HCT116 (cell line): ENCODE data around the gene TSSK2. TPM values are rescaled to one million over a fixed set of nuclear protein-coding genes. Genes with fewer than 3 reads are reported as not detected.

Source experiments
- ATAC-seq: fragments of 200-7000 bp; cut with Tn5 transposase; 2 replicates; pipeline ENCODE4 v1.9.1; 2020; ENCODE audit warnings: mild to moderate bottlenecking, moderate library complexity
- BruUV-seq: library from RNA; stranded (reverse); fragments of 400-500 nt; replicated peaks from 2 replicates; lab custom pipeline; 2021; lab: Mats Ljungman, UMichigan
- CTCF ChIA-PET: fragments of 300-600 bp; sonication (Branson Sonifier 250); formaldehyde crosslinking; loops from one replicate; lab custom pipeline; 2021; ENCODE audit warnings: antibody characterized with exemption; lab: Charles Lee
- POLR2A ChIA-PET: fragments of 300-600, 350-600 bp; sonication (Branson Sonifier 250); formaldehyde crosslinking; loops from one replicate; lab custom pipeline; 2021; ENCODE audit warnings: antibody characterized with exemption; lab: Charles Lee
- RAD21 ChIA-PET, 2 experiments: fragments of 300-600 bp; sonication (Branson Sonifier 250); formaldehyde crosslinking; loops; one replicate each; lab custom pipeline; 2023; ENCODE audit warnings: low total read pairs in 2 of 2; ENCODE audit not compliant: uncharacterized antibody in 2 of 2, unreplicated experiment in 2 of 2, low non-redundant PET in 1 of 2; lab: Charles Lee
- DNase-seq: peaks from one replicate; pipeline ENCODE4 v3.0.0-alpha.2; 2010; ENCODE audit warnings: low read depth, low spot score
- H2AFZ ChIP-seq: fragments of 200-600 bp; shearing (Covaris generic), sonication (generic); 2 replicates; pipeline ENCODE4 v1.6.1; 2017; ENCODE audit warnings: low read depth, mixed run types, mixed read lengths, antibody characterized with exemption, low read length; ENCODE audit not compliant: poor library complexity, severe bottlenecking
- H3K27ac ChIP-seq: 2 replicates; pipeline ENCODE4 v1.5.1; 2012; ENCODE audit warnings: low read depth, low read length
- H3K27me3 ChIP-seq: fragments of 200-600 bp; sonication (generic); 2 replicates; pipeline ENCODE4 v1.6.1; 2016; ENCODE audit warnings: mixed run types, low read length, mixed read lengths; ENCODE audit not compliant: insufficient read depth
- H3K36me3 ChIP-seq, 2 experiments: fragments of 200-500 bp in 1 of 2; fragments of 200-600 bp in 1 of 2; sonication (Bioruptor generic) in 1 of 2; sonication (generic) in 1 of 2; 2 replicates each; pipeline versions ENCODE4 v1.5.1 to v1.6.1; 2014 to 2016; ENCODE audit warnings: low read length in 2 of 2, inconsistent platforms in 1 of 2, mixed read lengths in 1 of 2, mixed run types in 1 of 2; ENCODE audit not compliant: insufficient read depth in 2 of 2, control insufficient read depth in 1 of 2
- H3K4me1 ChIP-seq, 2 experiments: fragments of 200-600 bp in 1 of 2; sonication (generic) in 1 of 2; 2 replicates each; pipeline versions ENCODE4 v1.5.1 to v1.6.1; 2012 to 2017; ENCODE audit warnings: low read length in 2 of 2, inconsistent platforms in 1 of 2, mild to moderate bottlenecking in 1 of 2, mixed read lengths in 1 of 2, mixed run types in 1 of 2, moderate library complexity in 1 of 2; ENCODE audit not compliant: insufficient read depth in 2 of 2, control insufficient read depth in 1 of 2
- H3K4me2 ChIP-seq: fragments of 200-600 bp; sonication (generic); 2 replicates; pipeline ENCODE4 v1.6.1; 2017; ENCODE audit warnings: mixed run types, low read length, mixed read lengths
- H3K4me3 ChIP-seq, 2 experiments: fragments of 200-600 bp in 1 of 2; sonication (generic) in 1 of 2; replicated peaks in 1 of 2; 2 replicates each; pipeline ENCODE4 v1.5.1; 2011 to 2016; ENCODE audit warnings: low read length in 2 of 2, control low read depth in 1 of 2, low read depth in 1 of 2, mild to moderate bottlenecking in 1 of 2, mixed read lengths in 1 of 2, mixed run types in 1 of 2
- H3K79me2 ChIP-seq: fragments of 200-600 bp; sonication (generic); 2 replicates; pipeline ENCODE4 v1.6.1; 2017; ENCODE audit warnings: mild to moderate bottlenecking, mixed run types, low read length, moderate library complexity, mixed read lengths; ENCODE audit not compliant: insufficient read depth
- H3K9ac ChIP-seq: fragments of 200-600 bp; sonication (generic); 2 replicates; pipeline ENCODE4 v1.6.1; 2016; ENCODE audit warnings: low read length, mixed read lengths
- H3K9me2 ChIP-seq: fragments of 200-600 bp; sonication (generic), shearing (Covaris generic); 2 replicates; pipeline ENCODE4 v1.6.1; 2017; ENCODE audit warnings: mixed run types, mild to moderate bottlenecking, moderate library complexity; ENCODE audit not compliant: insufficient read depth
- H3K9me3 ChIP-seq, 2 experiments: fragments of 200-500 bp in 1 of 2; fragments of 200-600 bp in 1 of 2; sonication (Bioruptor generic) in 1 of 2; sonication (generic) in 1 of 2; 2 replicates each; pipeline ENCODE4 v1.6.1; 2014 to 2017; ENCODE audit warnings: low read length in 2 of 2, mixed read lengths in 2 of 2, inconsistent platforms in 1 of 2, low read depth in 1 of 2, mild to moderate bottlenecking in 1 of 2, mixed run types in 1 of 2, moderate library complexity in 1 of 2; ENCODE audit not compliant: control insufficient read depth in 1 of 2, insufficient read depth in 1 of 2
- H4K20me1 ChIP-seq: fragments of 200-600 bp; sonication (generic), shearing (Covaris generic); 2 replicates; pipeline ENCODE4 v1.6.1; 2017; ENCODE audit warnings: mixed run types, mild to moderate bottlenecking, moderate library complexity; ENCODE audit not compliant: insufficient read depth
- ATF3 ChIP-seq: IDR thresholded peaks from 2 replicates; pipeline ENCODE4 v1.6.1; 2012
- CBX3 ChIP-seq: IDR thresholded peaks from 2 replicates; pipeline ENCODE4 v1.6.1; 2012; ENCODE audit warnings: low read depth
- CTCF ChIP-seq, 3 experiments: fragments of 200-600 bp in 1 of 3; sonication (generic) in 1 of 3; IDR thresholded peaks in 2 of 3; conservative IDR thresholded peaks in 1 of 3; 2 replicates each; pipeline ENCODE4 v1.5.1; 2012 to 2017; ENCODE audit warnings: low read depth in 2 of 3, low read length in 2 of 3, antibody characterized with exemption in 1 of 3, borderline replicate concordance in 1 of 3, control low read depth in 1 of 3, mild to moderate bottlenecking in 1 of 3, mixed read lengths in 1 of 3, mixed run types in 1 of 3, moderate library complexity in 1 of 3; ENCODE audit not compliant: insufficient read depth in 1 of 3
- EGR1 ChIP-seq: IDR thresholded peaks from 2 replicates; pipeline ENCODE4 v1.6.1; 2012; ENCODE audit warnings: low read depth
- EZH2 ChIP-seq: fragments of 200-600 bp; sonication (generic); IDR thresholded peaks from 2 replicates; pipeline ENCODE4 v1.6.1; 2017; ENCODE audit warnings: antibody characterized with exemption, mixed run types
- FOSL1 ChIP-seq: IDR thresholded peaks from 2 replicates; pipeline ENCODE4 v1.6.1; 2012; ENCODE audit warnings: low read depth
- POLR2A ChIP-seq: IDR thresholded peaks from 2 replicates; pipeline ENCODE4 v1.7.0; 2011; ENCODE audit warnings: borderline replicate concordance; ENCODE audit not compliant: insufficient read depth, insufficient read length; ENCODE audit errors: extremely low read depth
- POLR2AphosphoS5 ChIP-seq: IDR thresholded peaks from 2 replicates; pipeline ENCODE4 v1.6.1; 2011; ENCODE audit warnings: mild to moderate bottlenecking, low read depth, low read length, moderate library complexity
- REST ChIP-seq: IDR thresholded peaks from 2 replicates; pipeline ENCODE4 v1.6.1; 2012; ENCODE audit warnings: low read depth
- SIN3A ChIP-seq: IDR thresholded peaks from 2 replicates; pipeline ENCODE4 v1.6.1; 2012; ENCODE audit warnings: low read depth
- SRF ChIP-seq: IDR thresholded peaks from 2 replicates; pipeline ENCODE4 v1.6.1; 2012; ENCODE audit warnings: low read depth
- YY1 ChIP-seq: IDR thresholded peaks from 2 replicates; pipeline ENCODE4 v1.6.1; 2011; ENCODE audit warnings: low read length, low read depth, moderate library complexity, mild to moderate bottlenecking; ENCODE audit not compliant: insufficient replicate concordance; ENCODE audit errors: extremely low read depth
- ZBTB33 ChIP-seq: IDR thresholded peaks from 2 replicates; pipeline ENCODE4 v1.6.1; 2011; ENCODE audit warnings: mild to moderate bottlenecking, low read length, moderate library complexity; ENCODE audit not compliant: insufficient replicate concordance; ENCODE audit errors: extremely low read depth
- ZNF274 ChIP-seq: fragments of 200-500 bp; sonication (Bioruptor generic); IDR thresholded peaks from 2 replicates; pipeline ENCODE4 v1.6.1; 2014; ENCODE audit warnings: mild to moderate bottlenecking, low read depth, low read length, inconsistent platforms
- intact Hi-C: fragments of 100-400 bp; cut with micrococcal nuclease; formaldehyde crosslinking; loops from 2 replicates; pipeline ENCODE4 v1.10.0; 2022
- total RNA-seq: library from RNA; stranded (reverse); gene quantifications from one replicate; pipeline ENCODE4 v1.2.1, GENCODE V29; 2021; ENCODE audit not compliant: unreplicated experiment

Gene TSSK2
- total RNA-seq, 1 experiment from 2014 or later, result not detected

GRCh38 chr22:19180234-19180633, 49.1 kb downstream of the TSSK2 start (continued):
- TF ChIP-seq ATF3, result no peak
- no peak for TF ChIP-seq EGR1
- TF ChIP-seq CBX3, result no peak
- TF ChIP-seq ZNF274, result no peak
- no peak for TF ChIP-seq EZH2
- TF ChIP-seq ZBTB33, result no peak

GRCh38 chr22:19180740-19181410, 49.8 kb downstream of the TSSK2 start:
- RAD21 ChIA-PET, result no interaction called here
- DNase-seq, result no peak
- BruUV-seq, result no TSS peak
- TF ChIP-seq SIN3A, result no peak
- TF ChIP-seq CBX3, result no peak
- TF ChIP-seq POLR2AphosphoS5, result no peak
- TF ChIP-seq POLR2A, result no peak
- no peak for TF ChIP-seq SRF
- TF ChIP-seq ZBTB33, result no peak
- no peak for TF ChIP-seq YY1
- TF ChIP-seq FOSL1, result no peak
- TF ChIP-seq CTCF (IDR thresholded peaks at IDR 0.05 in 2 of 3, conservative IDR thresholded peaks at IDR 0.05 in 1 of 3; ENCODE audit: borderline replicate concordance in 1 of 3, insufficient read depth in 1 of 3, low read depth in 2 of 3, low read length in 2 of 3), result no peak
- no peak for TF ChIP-seq REST

More at GRCh38 chr22:19180740-19181410, 49.8 kb downstream of the TSSK2 start:
- Histone ChIP-seq H3K27me3 (no peaks in the 10 kb centered on the region), H3K4me2 (no peak overlapping the region), H3K4me3 (no peak overlapping the region), H3K27ac (no peak overlapping the region), H3K79me2 (peaks cover 22% of the 10 kb centered on the region; the same call in 1 of the 2 replicates), H3K9ac (no peak overlapping the region), H2AFZ (no peak overlapping the region), H3K9me2 (no peaks in the 10 kb centered on the region), H3K36me3 (no peaks in the 10 kb centered on the region), H3K9me3 (no peaks in the 10 kb centered on the region), H4K20me1 (no peaks in the 10 kb centered on the region), H3K4me1 (peaks cover 10 to 41% of the 10 kb centered on the region in 2 experiments)
- ChIA-PET POLR2A (no interaction called here), CTCF (no interaction called here)
- intact Hi-C loops, result no loop called here
- ATAC-seq, result no peak
